ENCODE measurements around the gene COBLL1. TPM values are rescaled to one million over a fixed set of nuclear protein-coding genes. Genes with fewer than 3 reads are reported as not detected.
A peak's percentile ranks its signal among the peaks of the same experiment; 100 is the strongest.
"Not testable (repeated sequence)": the region's sequence is repeated elsewhere in the genome, so short reads cannot be mapped to it uniquely, and the experiment has no call there.

Gene COBLL1
- total and polyA plus RNA-seq, 5 donors from 2014 or later: 0.49 to 1.3 TPM; not detected in 3

DNA sequence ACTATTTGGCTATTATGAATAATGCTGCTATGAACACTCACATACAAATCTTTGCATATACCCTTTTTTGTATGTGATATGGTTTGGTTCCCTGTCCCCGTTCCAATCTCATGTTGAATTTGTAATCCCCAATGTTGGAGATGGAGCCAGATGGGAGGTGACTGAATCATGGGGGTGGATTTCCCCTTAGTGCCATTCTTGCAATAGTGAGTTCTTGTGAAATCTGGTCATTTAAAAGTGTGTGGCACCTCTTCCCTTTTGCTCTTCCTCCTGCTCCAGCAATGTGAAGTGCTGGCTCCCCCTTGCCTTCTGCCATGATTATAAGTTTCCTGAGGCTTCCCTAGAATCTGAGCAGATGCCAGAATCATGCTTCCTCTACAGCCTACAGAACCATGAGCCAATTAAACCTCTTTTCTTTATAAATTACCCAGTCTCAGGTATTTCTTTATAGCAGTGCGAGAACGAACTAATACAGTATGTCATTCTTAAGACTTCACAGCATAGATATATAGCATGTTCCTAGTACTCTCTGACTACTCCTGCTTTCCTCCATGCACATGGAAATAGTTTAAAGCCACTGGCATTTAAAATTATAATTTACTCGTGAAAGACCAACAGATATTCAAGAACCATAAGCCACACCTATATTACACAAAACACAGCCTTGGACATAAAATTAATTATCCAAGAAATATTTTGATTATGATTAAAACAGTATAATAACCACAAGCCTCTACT is 75.2 kb downstream of the COBLL1 start:
- DNase-seq: no peak
- Mint-ChIP-seq H3K36me3 (no peaks in the 10 kb centered on the region), H3K27me3 (no peaks in the 10 kb centered on the region), H3K9me3 (peaks cover 0 to 7% (median 0%) of the 10 kb centered on the region in 7 donors), H3K27ac (peak overlapping the region in 1 of 3 donors; percentile 70), H3K4me3 (no peak overlapping the region), H3K4me1 (no peaks in the 10 kb centered on the region)
- Histone ChIP-seq H3K4me3 (ENCODE audit: low read depth, low read length) (no peak overlapping the region), H3K4me1 (ENCODE audit: control insufficient read depth, insufficient read depth, low read length, poor library complexity, severe bottlenecking) (no peaks in the 10 kb centered on the region), H3K27ac (ENCODE audit: insufficient read depth, low read length, poor library complexity, severe bottlenecking) (no peak overlapping the region), H3K27me3 (ENCODE audit: control insufficient read depth, insufficient read depth, low read length) (no peaks in the 10 kb centered on the region), H3K9me3 (ENCODE audit: control insufficient read depth in 2 of 2, low read length in 2 of 2) (no peaks in the 10 kb centered on the region), H3K36me3 (ENCODE audit: control insufficient read depth, insufficient read depth, low read length) (no peaks in the 10 kb centered on the region)
- ATAC-seq (ENCODE audit: low read depth in 2 of 2): no peak

DNA sequence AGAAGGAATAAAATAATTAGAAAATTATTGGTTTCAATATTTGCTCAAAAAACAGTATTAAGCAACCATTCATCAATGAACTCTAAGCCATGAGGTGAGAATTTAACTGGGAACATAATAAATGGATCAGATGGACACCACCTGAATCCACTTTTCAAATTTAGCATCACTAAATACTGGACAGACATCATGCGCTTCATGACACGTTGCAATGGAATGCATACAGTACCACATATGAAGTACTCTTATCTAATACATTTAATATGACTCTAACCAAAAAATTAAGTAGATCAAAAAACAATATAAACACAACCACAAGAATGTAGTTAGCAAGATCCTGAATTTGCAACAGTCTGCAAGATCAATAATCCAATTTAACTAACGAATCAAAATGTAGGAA is 76.6 kb downstream of the COBLL1 start:
- peaks cover 0 to 7% (median 0%) of the 10 kb centered on the region in 7 donors for H3K9me3 Mint-ChIP-seq
- Histone ChIP-seq H3K9me3 (ENCODE audit: control insufficient read depth in 2 of 2, low read length in 2 of 2) (no peaks in the 10 kb centered on the region), H3K4me3 (ENCODE audit: low read depth, low read length) (no peak overlapping the region), H3K4me1 (ENCODE audit: control insufficient read depth, insufficient read depth, low read length, poor library complexity, severe bottlenecking) (no peaks in the 10 kb centered on the region), H3K27me3 (ENCODE audit: control insufficient read depth, insufficient read depth, low read length) (no peaks in the 10 kb centered on the region), H3K27ac (ENCODE audit: insufficient read depth, low read length, poor library complexity, severe bottlenecking) (no peak overlapping the region), H3K36me3 (ENCODE audit: control insufficient read depth, insufficient read depth, low read length) (no peaks in the 10 kb centered on the region)
- no peaks in the 10 kb centered on the region for H3K4me1 Mint-ChIP-seq
- no peaks in the 10 kb centered on the region for H3K27me3 Mint-ChIP-seq
- no peak for DNase-seq
- ATAC-seq (ENCODE audit: low read depth in 2 of 2): no peak
- H3K27ac Mint-ChIP-seq: no peak overlapping the region
- H3K4me3 Mint-ChIP-seq: no peak overlapping the region
- H3K36me3 Mint-ChIP-seq: no peaks in the 10 kb centered on the region

DNA sequence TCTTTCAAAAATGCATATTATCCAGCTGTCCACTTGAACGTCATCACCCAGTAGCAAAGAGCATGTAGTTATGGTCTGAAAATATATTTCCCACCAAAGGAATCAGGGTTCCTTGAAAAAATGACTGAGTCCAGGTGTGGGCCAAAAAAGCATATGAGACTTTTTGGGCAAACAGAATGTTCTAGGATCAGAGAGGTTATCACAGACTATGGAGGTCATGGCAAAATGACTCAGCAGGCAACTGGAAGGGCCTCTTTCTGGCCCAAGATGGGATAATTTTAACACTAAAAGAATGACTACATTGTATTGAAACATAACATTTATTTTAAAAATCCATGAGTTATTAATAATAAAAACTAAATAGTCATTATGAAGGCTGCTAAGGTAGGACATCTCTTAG is 77.1 kb downstream of the COBLL1 start:
- no peak overlapping the region for H3K27ac ChIP-seq (ENCODE audit: insufficient read depth, low read length, poor library complexity, severe bottlenecking)
- no peaks in the 10 kb centered on the region for H3K4me1 Mint-ChIP-seq
- H3K4me1 ChIP-seq (ENCODE audit: control insufficient read depth, insufficient read depth, low read length, poor library complexity, severe bottlenecking): no peaks in the 10 kb centered on the region
- no peaks in the 10 kb centered on the region for H3K27me3 Mint-ChIP-seq
- no peaks in the 10 kb centered on the region for H3K27me3 ChIP-seq (ENCODE audit: control insufficient read depth, insufficient read depth, low read length)
- H3K4me3 Mint-ChIP-seq: no peak overlapping the region
- no peak overlapping the region for H3K4me3 ChIP-seq (ENCODE audit: low read depth, low read length)
- DNase-seq: no peak
- no peaks in the 10 kb centered on the region for H3K36me3 ChIP-seq (ENCODE audit: control insufficient read depth, insufficient read depth, low read length)
- ATAC-seq (ENCODE audit: low read depth in 2 of 2): no peak
- H3K9me3 Mint-ChIP-seq: peaks cover 0 to 7% (median 0%) of the 10 kb centered on the region in 7 donors
- H3K27ac Mint-ChIP-seq: no peak overlapping the region
- no peaks in the 10 kb centered on the region for H3K9me3 ChIP-seq (ENCODE audit: control insufficient read depth in 2 of 2, low read length in 2 of 2)
- no peaks in the 10 kb centered on the region for H3K36me3 Mint-ChIP-seq

DNA sequence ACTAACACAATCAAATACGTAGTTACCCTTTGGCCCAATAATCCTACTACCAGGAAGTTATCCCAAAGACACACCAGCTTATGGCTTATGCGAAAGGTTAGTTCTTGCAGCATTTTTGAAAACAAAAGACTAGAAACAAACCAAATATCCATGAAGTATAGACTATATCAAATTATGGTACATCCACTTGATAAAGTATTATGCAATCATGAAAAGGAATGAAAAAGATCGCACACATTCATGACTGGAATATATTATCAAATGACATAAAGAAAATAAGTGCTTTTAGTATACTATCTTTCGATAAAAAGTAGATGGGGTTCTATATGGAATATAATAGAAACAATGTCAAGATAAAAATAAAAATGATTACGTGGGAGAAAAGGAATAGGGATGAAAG is 78.2 kb downstream of the COBLL1 start:
- Histone ChIP-seq H3K4me1 (ENCODE audit: control insufficient read depth, insufficient read depth, low read length, poor library complexity, severe bottlenecking) (no peaks in the 10 kb centered on the region), H3K4me3 (ENCODE audit: low read depth, low read length) (no peak overlapping the region), H3K27ac (ENCODE audit: insufficient read depth, low read length, poor library complexity, severe bottlenecking) (no peak overlapping the region), H3K9me3 (ENCODE audit: control insufficient read depth in 2 of 2, low read length in 2 of 2) (no peaks in the 10 kb centered on the region), H3K36me3 (ENCODE audit: control insufficient read depth, insufficient read depth, low read length) (no peaks in the 10 kb centered on the region), H3K27me3 (ENCODE audit: control insufficient read depth, insufficient read depth, low read length) (no peaks in the 10 kb centered on the region)
- no peak for ATAC-seq (ENCODE audit: low read depth in 2 of 2)
- Mint-ChIP-seq H3K4me1 (no peaks in the 10 kb centered on the region), H3K9me3 (peaks cover 0 to 7% (median 0%) of the 10 kb centered on the region in 7 donors), H3K36me3 (no peaks in the 10 kb centered on the region), H3K4me3 (no peak overlapping the region), H3K27me3 (no peaks in the 10 kb centered on the region), H3K27ac (no peak overlapping the region)
- DNase-seq: no peak

DNA sequence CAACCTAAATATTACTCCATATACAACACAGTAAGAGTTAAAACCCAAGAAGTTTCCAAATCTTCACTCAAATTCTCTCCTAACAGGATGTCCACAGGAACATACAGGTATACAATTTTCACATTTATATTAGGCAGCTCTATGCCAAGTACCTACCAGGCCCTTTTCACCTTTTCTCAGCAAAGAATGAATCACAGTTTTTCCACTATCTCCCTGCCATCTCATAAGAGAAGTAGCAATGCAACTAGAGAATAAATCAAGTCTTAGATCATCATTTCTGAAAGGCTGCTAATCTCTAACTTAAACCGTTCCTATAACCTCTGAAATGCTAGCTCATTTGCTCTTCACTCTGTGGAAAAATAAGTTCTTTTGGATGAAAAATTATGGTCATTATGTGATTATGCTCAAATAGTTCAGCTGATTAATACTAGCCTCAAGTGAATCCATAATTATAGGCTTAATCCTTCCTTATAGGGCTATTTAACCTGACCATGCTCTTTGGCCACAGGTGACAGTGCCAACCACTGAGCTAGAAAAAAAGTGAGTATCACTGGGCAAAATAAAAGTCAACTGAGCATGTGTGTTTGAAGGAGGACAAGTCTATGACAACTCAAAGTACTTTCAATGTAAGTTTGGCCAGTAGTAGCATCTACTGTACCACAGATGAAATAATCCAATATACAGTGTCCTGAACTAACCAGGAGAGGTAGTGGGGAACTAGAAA is 79.7 kb downstream of the COBLL1 start:
- Histone ChIP-seq H3K4me3 (ENCODE audit: low read depth, low read length) (no peak overlapping the region), H3K9me3 (ENCODE audit: control insufficient read depth in 2 of 2, low read length in 2 of 2) (no peaks in the 10 kb centered on the region), H3K36me3 (ENCODE audit: control insufficient read depth, insufficient read depth, low read length) (no peaks in the 10 kb centered on the region), H3K27me3 (ENCODE audit: control insufficient read depth, insufficient read depth, low read length) (no peaks in the 10 kb centered on the region), H3K27ac (ENCODE audit: insufficient read depth, low read length, poor library complexity, severe bottlenecking) (no peak overlapping the region), H3K4me1 (ENCODE audit: control insufficient read depth, insufficient read depth, low read length, poor library complexity, severe bottlenecking) (no peaks in the 10 kb centered on the region)
- Mint-ChIP-seq H3K4me1 (no peaks in the 10 kb centered on the region), H3K27me3 (no peaks in the 10 kb centered on the region), H3K36me3 (no peaks in the 10 kb centered on the region), H3K9me3 (peaks cover 0 to 7% (median 0%) of the 10 kb centered on the region in 7 donors), H3K4me3 (no peak overlapping the region), H3K27ac (no peak overlapping the region)
- no peak for ATAC-seq (ENCODE audit: low read depth in 2 of 2)
- no peak for DNase-seq

DNA sequence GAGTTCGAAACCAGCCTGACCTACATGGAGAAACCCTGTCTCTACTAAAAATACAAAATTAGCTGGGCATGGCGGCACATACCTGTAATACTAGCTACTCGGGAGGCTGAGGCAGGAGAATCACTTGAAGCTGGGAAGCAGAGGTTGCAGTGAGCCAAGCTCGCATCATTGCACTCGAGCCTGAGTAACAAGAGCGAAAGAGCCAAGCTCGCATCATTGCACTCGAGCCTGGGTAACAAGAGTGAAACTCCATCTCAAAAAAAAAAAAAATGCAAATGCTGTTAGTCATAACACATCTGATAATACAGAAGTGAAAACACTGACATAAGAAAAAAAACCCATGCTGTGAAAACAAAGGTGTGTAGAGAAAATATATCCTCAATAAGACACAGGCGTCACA is 80.4 kb downstream of the COBLL1 start:
- not testable (repeated sequence) for H3K4me3 Mint-ChIP-seq; H3K27ac ChIP-seq (ENCODE audit: insufficient read depth, low read length, poor library complexity, severe bottlenecking); H3K36me3 ChIP-seq (ENCODE audit: control insufficient read depth, insufficient read depth, low read length); H3K9me3 Mint-ChIP-seq; H3K27me3 Mint-ChIP-seq; DNase-seq; H3K4me1 ChIP-seq (ENCODE audit: control insufficient read depth, insufficient read depth, low read length, poor library complexity, severe bottlenecking); H3K27me3 ChIP-seq (ENCODE audit: control insufficient read depth, insufficient read depth, low read length); H3K9me3 ChIP-seq (ENCODE audit: control insufficient read depth in 2 of 2, low read length in 2 of 2); H3K4me1 Mint-ChIP-seq; H3K36me3 Mint-ChIP-seq; H3K27ac Mint-ChIP-seq; H3K4me3 ChIP-seq (ENCODE audit: low read depth, low read length)
- peak in 1 of 2 donors; percentile 46 for ATAC-seq (ENCODE audit: low read depth in 2 of 2)

DNA sequence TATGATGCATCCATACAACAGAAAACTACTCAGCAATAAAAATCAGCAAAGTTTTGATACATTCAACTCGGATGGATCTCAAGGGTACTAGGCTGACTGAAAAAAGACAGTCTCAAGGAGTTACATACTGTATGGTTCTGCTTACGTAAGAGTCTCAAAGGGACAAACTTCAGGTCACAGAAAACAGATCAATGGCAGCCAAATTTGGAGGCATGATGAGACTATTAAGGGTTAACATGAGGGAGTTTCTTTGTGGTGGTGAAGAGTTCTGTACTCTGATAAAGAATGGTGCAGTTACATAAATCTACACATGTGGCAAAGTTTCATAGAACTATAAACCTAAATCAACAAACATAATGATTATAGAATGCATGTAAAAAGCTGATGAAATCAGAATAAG is 81.4 kb downstream of the COBLL1 start:
- Histone ChIP-seq H3K4me1 (ENCODE audit: control insufficient read depth, insufficient read depth, low read length, poor library complexity, severe bottlenecking) (no peaks in the 10 kb centered on the region), H3K27ac (ENCODE audit: insufficient read depth, low read length, poor library complexity, severe bottlenecking) (no peak overlapping the region), H3K9me3 (ENCODE audit: control insufficient read depth in 2 of 2, low read length in 2 of 2) (no peaks in the 10 kb centered on the region), H3K27me3 (ENCODE audit: control insufficient read depth, insufficient read depth, low read length) (no peaks in the 10 kb centered on the region), H3K36me3 (ENCODE audit: control insufficient read depth, insufficient read depth, low read length) (no peaks in the 10 kb centered on the region), H3K4me3 (ENCODE audit: low read depth, low read length) (no peak overlapping the region)
- no peaks in the 10 kb centered on the region for H3K4me1 Mint-ChIP-seq
- H3K4me3 Mint-ChIP-seq: no peak overlapping the region
- no peaks in the 10 kb centered on the region for H3K27me3 Mint-ChIP-seq
- no peaks in the 10 kb centered on the region for H3K36me3 Mint-ChIP-seq
- peaks cover 0 to 7% (median 0%) of the 10 kb centered on the region in 7 donors for H3K9me3 Mint-ChIP-seq
- no peak overlapping the region for H3K27ac Mint-ChIP-seq
- no peak for ATAC-seq (ENCODE audit: low read depth in 2 of 2)
- no peak for DNase-seq
